MM.1S (cell line): ENCODE results near the gene WDR74.

Source experiments
- DNase-seq: peaks from one replicate; pipeline ENCODE4 v3.0.0-alpha.2; 2015
- H2AFZ ChIP-seq: fragments of 300-600 bp; sonication (generic); 2 replicates; pipeline ENCODE4 v1.6.0; 2016; ENCODE audit warnings: antibody characterized with exemption, low read length
- H3F3A ChIP-seq: fragments of 300-600 bp; sonication (generic); 2 replicates; pipeline ENCODE4 v1.6.1; 2016; ENCODE audit warnings: mild to moderate bottlenecking, antibody characterized with exemption, low read length, moderate library complexity, mixed read lengths; ENCODE audit not compliant: insufficient read depth
- H3K27ac ChIP-seq: fragments of 300-600 bp; sonication (generic); 2 replicates; pipeline ENCODE4 v1.5.1; 2016; ENCODE audit warnings: mild to moderate bottlenecking, low read length
- H3K27me3 ChIP-seq: fragments of 300-600 bp; sonication (generic); replicated peaks from 2 replicates; pipeline ENCODE4 v1.6.0; 2016; ENCODE audit warnings: low read length; ENCODE audit not compliant: insufficient read depth
- H3K36me3 ChIP-seq: fragments of 300-600 bp; sonication (generic); replicated peaks from 2 replicates; pipeline ENCODE4 v1.6.1; 2016; ENCODE audit warnings: mild to moderate bottlenecking, low read length, mixed read lengths; ENCODE audit not compliant: insufficient read depth
- H3K4me1 ChIP-seq: fragments of 300-600 bp; sonication (generic); 2 replicates; pipeline ENCODE4 v1.6.1; 2016; ENCODE audit warnings: low read length, mixed read lengths
- H3K4me2 ChIP-seq: fragments of 300-600 bp; sonication (generic); 2 replicates; pipeline ENCODE4 v1.6.0; 2016; ENCODE audit warnings: low read depth, low read length
- H3K4me3 ChIP-seq: fragments of 300-600 bp; sonication (generic); 2 replicates; pipeline ENCODE4 v1.5.1; 2016; ENCODE audit warnings: low read length, mixed read lengths
- H3K79me2 ChIP-seq: fragments of 300-600 bp; sonication (generic); 2 replicates; pipeline ENCODE4 v1.6.1; 2016; ENCODE audit warnings: mixed run types, low read length, mixed read lengths
- H3K9ac ChIP-seq: fragments of 300-600 bp; sonication (generic); 2 replicates; pipeline ENCODE4 v1.6.1; 2016; ENCODE audit warnings: low read length, mixed read lengths
- H3K9me2 ChIP-seq: fragments of 300-600 bp; sonication (generic); replicated peaks from 2 replicates; pipeline ENCODE4 v1.6.1; 2016; ENCODE audit warnings: mild to moderate bottlenecking, low read length, mixed read lengths; ENCODE audit not compliant: insufficient read depth
- H3K9me3 ChIP-seq: fragments of 300-600 bp; sonication (generic); replicated peaks from 2 replicates; pipeline ENCODE4 v1.6.1; 2016; ENCODE audit warnings: mild to moderate bottlenecking, low read length, mixed read lengths; ENCODE audit not compliant: insufficient read depth
- H4K20me1 ChIP-seq: fragments of 300-600 bp; sonication (generic); 2 replicates; pipeline ENCODE4 v1.6.1; 2016; ENCODE audit warnings: mild to moderate bottlenecking, low read length, moderate library complexity, mixed read lengths; ENCODE audit not compliant: insufficient read depth
- EZH2 ChIP-seq: fragments of 300-600 bp; sonication (generic); optimal IDR thresholded peaks from 2 replicates; pipeline ENCODE3; 2017; ENCODE audit warnings: low read depth, mild to moderate bottlenecking, antibody characterized with exemption, low read length, mixed read lengths
- EZH2phosphoT487 ChIP-seq: fragments of 300-600 bp; sonication (generic); IDR thresholded peaks from 2 replicates; pipeline ENCODE4 v1.6.1; 2018; ENCODE audit warnings: antibody characterized with exemption, low read length
- TF ChIP-seq, protein P1 (sequence below): fragments of 300-600 bp; sonication (generic); IDR thresholded peaks from 2 replicates; pipeline ENCODE4 v1.5.1; 2016; ENCODE audit warnings: antibody characterized with exemption, low read length, mixed read lengths

The WDR74 gene

DNA sequence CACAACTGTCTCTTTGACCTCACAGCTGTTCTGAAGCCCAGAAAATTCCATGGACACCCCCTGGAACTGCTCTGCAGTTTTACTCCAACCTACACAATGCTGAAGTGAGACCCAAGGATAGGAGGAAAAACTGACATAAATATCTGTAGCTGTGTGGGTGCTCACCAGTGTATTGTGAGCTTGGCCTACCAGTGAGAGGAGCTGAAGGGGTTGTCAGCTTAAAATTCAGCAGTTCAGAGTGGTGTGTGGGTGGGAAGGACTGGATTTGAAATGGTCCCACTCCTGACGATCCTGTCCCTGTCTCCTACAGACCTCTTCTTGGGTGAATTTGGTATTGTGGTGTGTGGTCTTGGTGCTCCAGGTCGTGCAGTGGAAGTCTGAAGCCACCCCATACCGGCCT is 49.8 kb downstream of the WDR74 start:
- no peak overlapping the region for H3K4me2 ChIP-seq
- peaks cover 30% of the 10 kb centered on the region for H3K4me1 ChIP-seq
- no peaks in the 10 kb centered on the region for H3K9me2 ChIP-seq
- H2AFZ ChIP-seq = no peak overlapping the region
- 0 out of 2 replicates have a peak, but pooled peaks cover 3% of the 10 kb centered on the region for H3K36me3 ChIP-seq
- no peak overlapping the region for H3K9ac ChIP-seq
- DNase-seq = no peak
- H4K20me1 ChIP-seq = no peaks in the 10 kb centered on the region
- H3F3A ChIP-seq = peaks cover 38% of the 10 kb centered on the region
- no peak overlapping the region for H3K27ac ChIP-seq
- no peak overlapping the region for H3K4me3 ChIP-seq
- no peaks in the 10 kb centered on the region for H3K9me3 ChIP-seq
- TF ChIP-seq, protein P1, sequence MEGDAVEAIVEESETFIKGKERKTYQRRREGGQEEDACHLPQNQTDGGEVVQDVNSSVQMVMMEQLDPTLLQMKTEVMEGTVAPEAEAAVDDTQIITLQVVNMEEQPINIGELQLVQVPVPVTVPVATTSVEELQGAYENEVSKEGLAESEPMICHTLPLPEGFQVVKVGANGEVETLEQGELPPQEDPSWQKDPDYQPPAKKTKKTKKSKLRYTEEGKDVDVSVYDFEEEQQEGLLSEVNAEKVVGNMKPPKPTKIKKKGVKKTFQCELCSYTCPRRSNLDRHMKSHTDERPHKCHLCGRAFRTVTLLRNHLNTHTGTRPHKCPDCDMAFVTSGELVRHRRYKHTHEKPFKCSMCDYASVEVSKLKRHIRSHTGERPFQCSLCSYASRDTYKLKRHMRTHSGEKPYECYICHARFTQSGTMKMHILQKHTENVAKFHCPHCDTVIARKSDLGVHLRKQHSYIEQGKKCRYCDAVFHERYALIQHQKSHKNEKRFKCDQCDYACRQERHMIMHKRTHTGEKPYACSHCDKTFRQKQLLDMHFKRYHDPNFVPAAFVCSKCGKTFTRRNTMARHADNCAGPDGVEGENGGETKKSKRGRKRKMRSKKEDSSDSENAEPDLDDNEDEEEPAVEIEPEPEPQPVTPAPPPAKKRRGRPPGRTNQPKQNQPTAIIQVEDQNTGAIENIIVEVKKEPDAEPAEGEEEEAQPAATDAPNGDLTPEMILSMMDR = no peak
- TF ChIP-seq EZH2 (no peak), EZH2phosphoT487 (no peak)
- no peaks in the 10 kb centered on the region for H3K27me3 ChIP-seq
- H3K79me2 ChIP-seq = peaks cover 48% of the 10 kb centered on the region

- H3K4me2 ChIP-seq = no peak overlapping the region
- no peaks in the 10 kb centered on the region for H4K20me1 ChIP-seq
- H3F3A ChIP-seq = peaks cover 38% of the 10 kb centered on the region
- no peaks in the 10 kb centered on the region for H3K27me3 ChIP-seq
- H3K9ac ChIP-seq = no peak overlapping the region
- peaks cover 48% of the 10 kb centered on the region for H3K79me2 ChIP-seq
- H3K27ac ChIP-seq = no peak overlapping the region
- no peaks in the 10 kb centered on the region for H3K36me3 ChIP-seq
- no peak for TF ChIP-seq EZH2
- TF ChIP-seq, protein P1 = no peak
- TF ChIP-seq EZH2phosphoT487 = no peak
- H3K9me2 ChIP-seq = no peaks in the 10 kb centered on the region
- no peaks in the 10 kb centered on the region for H3K9me3 ChIP-seq
- H2AFZ ChIP-seq = no peak overlapping the region
- peaks cover 30% of the 10 kb centered on the region for H3K4me1 ChIP-seq
- no peak for DNase-seq
- H3K4me3 ChIP-seq = no peak overlapping the region
Measured at GRCh38 chr11:62788991-62789390, 50.4 kb downstream of the WDR74 start.

- Histone ChIP-seq H3K4me3 (peak within 1 kb of the TSS; percentile 80), H3K27me3 (no peaks in the 10 kb centered on the region), H2AFZ (peak within 1 kb of the TSS; percentile 47), H3K4me2 (peak within 1 kb of the TSS; percentile 92), H3K9ac (peak within 1 kb of the TSS; percentile 74), H3K36me3 (no peaks in the 10 kb centered on the region), H3K79me2 (peaks cover 48% of the 10 kb centered on the region), H4K20me1 (no peaks in the 10 kb centered on the region), H3K9me2 (no peaks in the 10 kb centered on the region), H3F3A (peaks cover 31% of the 10 kb centered on the region), H3K4me1 (peaks cover 23% of the 10 kb centered on the region), H3K9me3 (no peaks in the 10 kb centered on the region), H3K27ac (peak within 1 kb of the TSS; percentile 76)
- peak; percentile 98 for DNase-seq
- no peak for TF ChIP-seq EZH2phosphoT487
- no peak for TF ChIP-seq EZH2
- TF ChIP-seq, protein P1 = peak; percentile 52
Measured at GRCh38 chr11:62787005-62787759, 52.2 kb downstream of the WDR74 start, which contains the start of gene TMEM179B. Gene TMEM179B (plus strand): TSS chr11:62787402. CDS start chr11:62787432, 30 bp downstream.
